ENCODE data around the gene RANBP9. TPM values are rescaled to one million over a fixed set of nuclear protein-coding genes. Genes with fewer than 3 reads are reported as not detected.
A peak's percentile ranks its signal among the peaks of the same experiment; 100 is the strongest.

Gene RANBP9
- polyA plus RNA-seq, 4 donors: 14.1 to 27.1 (median 18.5) TPM

DNA sequence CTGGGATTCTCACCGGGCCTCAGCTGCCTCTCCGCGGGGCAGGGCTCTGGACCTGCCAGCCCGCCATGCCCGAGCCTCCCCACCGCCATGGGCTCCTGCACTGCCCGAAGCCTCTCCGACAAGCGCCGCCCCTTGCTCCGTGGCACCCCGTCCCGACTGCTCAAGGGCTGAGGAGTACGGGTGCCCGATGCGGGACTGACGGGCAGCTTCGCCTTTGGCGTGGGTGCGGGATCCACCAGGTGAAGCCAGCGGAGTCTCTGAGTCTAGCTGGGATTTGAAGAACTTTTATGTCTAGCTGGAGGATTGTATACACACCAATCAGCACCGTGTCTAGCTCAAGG lies 5.3 kb upstream of the RANBP9 start:
- no peak for FAIRE-seq
- 91 to 95% (median 95%) methylated on average over 19 to 22 of the region's 22 CpGs for WGBS, 3 donors
- H3K36me3 ChIP-seq (ENCODE audit: control insufficient read depth in 3 of 3, insufficient read depth in 2 of 3, low read depth in 1 of 3, low read length in 3 of 3): no peaks in the 10 kb centered on the region

DNA sequence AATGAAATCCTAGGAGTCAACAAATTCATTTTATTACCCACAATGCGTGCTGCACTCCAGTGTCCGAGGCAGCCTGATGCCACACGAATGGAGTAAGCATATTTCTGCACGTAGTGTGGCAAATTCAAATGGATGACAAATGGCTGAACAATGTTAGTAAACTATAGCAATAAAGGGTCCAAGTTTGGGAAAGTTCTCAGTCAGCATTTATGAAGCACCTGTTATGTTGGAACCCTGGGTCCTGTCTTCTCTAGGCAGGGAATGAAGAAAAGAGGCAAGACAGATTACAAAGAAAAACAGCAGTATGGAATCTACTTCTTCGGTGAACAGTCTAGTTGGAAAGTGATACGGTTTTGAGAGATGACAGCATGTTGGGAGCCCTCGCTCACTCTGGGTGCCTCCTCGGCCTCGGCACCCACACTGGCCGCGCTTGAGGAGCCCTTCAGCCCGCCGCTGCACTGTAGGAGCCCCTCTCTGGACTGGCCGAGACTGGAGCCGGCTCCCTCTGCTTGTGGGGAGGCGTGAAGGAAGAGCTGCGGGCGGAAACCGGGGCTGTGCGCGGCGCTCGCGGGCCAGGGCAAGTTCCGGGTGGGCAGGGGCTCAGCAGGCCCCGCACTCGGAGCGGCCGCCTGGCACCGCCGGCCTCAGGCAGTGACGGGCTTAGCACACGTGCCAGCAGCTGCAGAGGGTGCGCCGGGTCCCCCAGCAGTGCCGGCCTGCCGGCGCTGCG lies 4.8 kb upstream of the RANBP9 start:
- 95 to 97% (median 96%) methylated on average over 36 to 39 of the region's 39 CpGs for WGBS, 3 donors
- Histone ChIP-seq H3K9me3 (ENCODE audit: control insufficient read depth in 2 of 2, insufficient read depth in 1 of 2, low read depth in 1 of 2, low read length in 1 of 2) (no peaks in the 10 kb centered on the region), H3K4me3 (ENCODE audit: low read depth in 1 of 3, low read length in 3 of 3) (no peak overlapping the region), H3K36me3 (ENCODE audit: control insufficient read depth in 3 of 3, insufficient read depth in 2 of 3, low read depth in 1 of 3, low read length in 3 of 3) (no peaks in the 10 kb centered on the region), H3K27ac (ENCODE audit: low read depth in 1 of 3, low read length in 2 of 3) (no peak overlapping the region), H3K27me3 (ENCODE audit: control insufficient read depth in 3 of 3, insufficient read depth in 3 of 3, low read length in 3 of 3) (no peaks in the 10 kb centered on the region), H3K4me1 (ENCODE audit: control insufficient read depth in 3 of 3, insufficient read depth in 2 of 3, low read depth in 1 of 3, low read length in 2 of 3) (no peaks in the 10 kb centered on the region)
- DNase-seq (no peak), FAIRE-seq (no peak)

More for the DNA sequence above, 5.3 kb upstream of the RANBP9 start:
- DNase-seq: no peak
- Histone ChIP-seq H3K4me1 (ENCODE audit: control insufficient read depth in 3 of 3, insufficient read depth in 2 of 3, low read depth in 1 of 3, low read length in 2 of 3) (no peaks in the 10 kb centered on the region), H3K9me3 (ENCODE audit: control insufficient read depth in 2 of 2, insufficient read depth in 1 of 2, low read depth in 1 of 2, low read length in 1 of 2) (no peaks in the 10 kb centered on the region), H3K27me3 (ENCODE audit: control insufficient read depth in 3 of 3, insufficient read depth in 3 of 3, low read length in 3 of 3) (no peaks in the 10 kb centered on the region), H3K4me3 (ENCODE audit: low read depth in 1 of 3, low read length in 3 of 3) (no peak overlapping the region), H3K27ac (ENCODE audit: low read depth in 1 of 3, low read length in 2 of 3) (no peak overlapping the region)

DNA sequence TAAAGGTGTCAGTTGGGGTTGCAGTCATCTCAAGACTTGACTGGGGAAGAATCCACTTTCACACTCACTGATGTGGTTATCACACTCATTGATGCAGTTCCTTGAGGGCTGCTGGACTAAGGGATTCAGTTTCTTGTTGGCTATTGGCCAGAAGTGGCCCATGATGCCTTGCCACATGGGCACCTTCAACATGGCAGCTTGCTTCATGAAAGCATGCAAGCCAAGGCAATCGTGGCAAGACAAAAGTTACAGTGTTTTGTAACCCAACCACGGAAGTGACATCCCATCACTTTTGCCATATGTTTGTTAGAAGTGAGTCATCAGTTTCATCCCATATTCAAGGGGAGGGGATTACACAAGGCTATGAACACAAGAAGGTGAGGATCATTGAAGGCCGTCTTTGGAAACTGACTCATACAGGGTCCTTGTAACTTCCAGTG lies 3.8 kb upstream of the RANBP9 start:
- Histone ChIP-seq H3K4me1 (ENCODE audit: control insufficient read depth in 3 of 3, insufficient read depth in 2 of 3, low read depth in 1 of 3, low read length in 2 of 3) (no peaks in the 10 kb centered on the region), H3K4me3 (ENCODE audit: low read depth in 1 of 3, low read length in 3 of 3) (no peak overlapping the region), H3K9me3 (ENCODE audit: control insufficient read depth in 2 of 2, insufficient read depth in 1 of 2, low read depth in 1 of 2, low read length in 1 of 2) (no peaks in the 10 kb centered on the region), H3K27ac (ENCODE audit: low read depth in 1 of 3, low read length in 2 of 3) (no peak overlapping the region), H3K36me3 (ENCODE audit: control insufficient read depth in 3 of 3, insufficient read depth in 2 of 3, low read depth in 1 of 3, low read length in 3 of 3) (no peaks in the 10 kb centered on the region), H3K27me3 (ENCODE audit: control insufficient read depth in 3 of 3, insufficient read depth in 3 of 3, low read length in 3 of 3) (no peaks in the 10 kb centered on the region)
- 75 to 89% (median 83%) methylated on average over 3 of the region's 3 CpGs for WGBS, 3 donors
- DNase-seq (no peak), FAIRE-seq (no peak)

DNA sequence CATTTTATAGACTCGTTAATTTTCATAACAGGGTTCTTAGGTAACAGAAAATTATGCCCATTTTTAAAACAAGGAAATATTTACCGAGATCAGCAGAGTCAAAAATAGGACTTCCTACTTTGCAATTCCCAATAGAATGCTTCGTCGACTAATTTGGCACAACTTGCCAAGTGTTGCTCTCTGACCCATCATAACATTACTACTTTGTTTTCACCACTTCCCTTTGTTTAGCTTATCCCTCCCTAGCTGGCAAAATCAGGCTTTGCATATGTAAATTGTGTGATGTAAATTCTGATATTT lies 914 bp upstream of the RANBP9 start:
- no peaks in the 10 kb centered on the region for H3K36me3 ChIP-seq (ENCODE audit: control insufficient read depth in 3 of 3, insufficient read depth in 2 of 3, low read depth in 1 of 3, low read length in 3 of 3)
- no peaks in the 10 kb centered on the region for H3K27me3 ChIP-seq (ENCODE audit: control insufficient read depth in 3 of 3, insufficient read depth in 3 of 3, low read length in 3 of 3)
- H3K9me3 ChIP-seq (ENCODE audit: control insufficient read depth in 2 of 2, insufficient read depth in 1 of 2, low read depth in 1 of 2, low read length in 1 of 2): no peaks in the 10 kb centered on the region
- DNase-seq (peak in 1 of 2 donors; percentile 30), FAIRE-seq (no peak)
- H3K27ac ChIP-seq (ENCODE audit: low read depth in 1 of 3, low read length in 2 of 3): peak overlapping the region; percentile 92 to 94 (median 93)
- WGBS, 3 donors: 0 to 1% (median 0%) methylated on average over 4 of the region's 4 CpGs
- H3K4me1 ChIP-seq (ENCODE audit: control insufficient read depth in 3 of 3, insufficient read depth in 2 of 3, low read depth in 1 of 3, low read length in 2 of 3): peaks cover 0 to 4% (median 2%) of the 10 kb centered on the region in 3 donors
- H3K4me3 ChIP-seq (ENCODE audit: low read depth in 1 of 3, low read length in 3 of 3): peak overlapping the region; percentile 74 to 100 (median 75)

DNA sequence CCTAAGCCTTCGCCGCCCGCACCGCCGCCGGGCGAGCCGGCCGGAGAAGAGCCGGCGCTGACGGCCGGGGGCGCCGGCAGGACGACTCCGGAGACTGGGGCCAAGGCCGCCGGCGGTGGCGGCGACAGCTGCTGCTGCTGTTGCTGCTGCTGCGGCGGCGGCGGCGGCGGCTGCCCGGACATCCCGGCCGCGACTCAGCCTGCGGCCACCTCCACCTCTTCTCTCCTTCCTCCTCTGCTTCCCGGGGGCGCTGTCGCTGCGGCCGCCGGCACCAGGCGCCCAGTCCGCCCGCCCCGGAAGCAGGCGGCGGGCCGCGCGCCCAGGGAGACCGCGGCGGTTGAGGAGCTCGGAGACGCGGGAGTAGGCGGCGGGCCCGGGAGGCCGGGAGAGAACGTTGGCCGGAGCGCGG lies 307 bp downstream of the RANBP9 start:
- FAIRE-seq (no peak), DNase-seq (no peak)
- peaks cover 0 to 4% (median 0%) of the 10 kb centered on the region in 3 donors for H3K36me3 ChIP-seq (ENCODE audit: control insufficient read depth in 3 of 3, insufficient read depth in 2 of 3, low read depth in 1 of 3, low read length in 3 of 3)
- WGBS, 3 donors: 0 to 1% (median 0%) methylated on average over 15 to 62 of the region's 62 CpGs
- no peaks in the 10 kb centered on the region for H3K9me3 ChIP-seq (ENCODE audit: control insufficient read depth in 2 of 2, insufficient read depth in 1 of 2, low read depth in 1 of 2, low read length in 1 of 2)
- no peaks in the 10 kb centered on the region for H3K27me3 ChIP-seq (ENCODE audit: control insufficient read depth in 3 of 3, insufficient read depth in 3 of 3, low read length in 3 of 3)
- H3K27ac ChIP-seq (ENCODE audit: low read depth in 1 of 3, low read length in 2 of 3): peak overlapping the region; percentile 59 to 93 (median 90)
- peaks cover 0 to 4% (median 2%) of the 10 kb centered on the region in 3 donors for H3K4me1 ChIP-seq (ENCODE audit: control insufficient read depth in 3 of 3, insufficient read depth in 2 of 3, low read depth in 1 of 3, low read length in 2 of 3)
- H3K4me3 ChIP-seq (ENCODE audit: low read depth in 1 of 3, low read length in 3 of 3): peak overlapping the region; percentile 18 to 100 (median 75)

GRCh38 chr6:13710552-13711323 lies 897 bp downstream of the RANBP9 start:
- no peaks in the 10 kb centered on the region for H3K27me3 ChIP-seq (ENCODE audit: control insufficient read depth in 3 of 3, insufficient read depth in 3 of 3, low read length in 3 of 3)
- peak overlapping the region; percentile 75 to 100 (median 78) for H3K4me3 ChIP-seq (ENCODE audit: low read depth in 1 of 3, low read length in 3 of 3)
- peaks cover 0 to 4% (median 2%) of the 10 kb centered on the region in 3 donors for H3K4me1 ChIP-seq (ENCODE audit: control insufficient read depth in 3 of 3, insufficient read depth in 2 of 3, low read depth in 1 of 3, low read length in 2 of 3)

GRCh38 chr6:13709689-13710551 lies 1.7 kb downstream of the RANBP9 start:
- peaks cover 0 to 4% (median 2%) of the 10 kb centered on the region in 3 donors for H3K4me1 ChIP-seq (ENCODE audit: control insufficient read depth in 3 of 3, insufficient read depth in 2 of 3, low read depth in 1 of 3, low read length in 2 of 3)
- 0 to 1% (median 0%) methylated on average over 10 of the region's 10 CpGs for WGBS, 3 donors
- peak overlapping the region; percentile 75 to 100 (median 78) for H3K4me3 ChIP-seq (ENCODE audit: low read depth in 1 of 3, low read length in 3 of 3)
- no peaks in the 10 kb centered on the region for H3K27me3 ChIP-seq (ENCODE audit: control insufficient read depth in 3 of 3, insufficient read depth in 3 of 3, low read length in 3 of 3)
- H3K9me3 ChIP-seq (ENCODE audit: control insufficient read depth in 2 of 2, insufficient read depth in 1 of 2, low read depth in 1 of 2, low read length in 1 of 2): no peaks in the 10 kb centered on the region
- peak overlapping the region; percentile 80 to 93 (median 92) for H3K27ac ChIP-seq (ENCODE audit: low read depth in 1 of 3, low read length in 2 of 3)
- H3K36me3 ChIP-seq (ENCODE audit: control insufficient read depth in 3 of 3, insufficient read depth in 2 of 3, low read depth in 1 of 3, low read length in 3 of 3): peaks cover 0 to 4% (median 0%) of the 10 kb centered on the region in 3 donors
- DNase-seq: peak in 1 of 2 donors; percentile 50
- no peak for FAIRE-seq

More at GRCh38 chr6:13710552-13711323, 897 bp downstream of the RANBP9 start:
- Histone ChIP-seq H3K36me3 (ENCODE audit: control insufficient read depth in 3 of 3, insufficient read depth in 2 of 3, low read depth in 1 of 3, low read length in 3 of 3) (peaks cover 0 to 4% (median 0%) of the 10 kb centered on the region in 3 donors), H3K9me3 (ENCODE audit: control insufficient read depth in 2 of 2, insufficient read depth in 1 of 2, low read depth in 1 of 2, low read length in 1 of 2) (no peaks in the 10 kb centered on the region), H3K27ac (ENCODE audit: low read depth in 1 of 3, low read length in 2 of 3) (peak overlapping the region; percentile 92 to 93 (median 93))
- no peak for FAIRE-seq
- 0 to 1% (median 1%) methylated on average over 44 to 73 of the region's 73 CpGs for WGBS, 3 donors
- peak; percentile 54 to 73 for DNase-seq

DNA sequence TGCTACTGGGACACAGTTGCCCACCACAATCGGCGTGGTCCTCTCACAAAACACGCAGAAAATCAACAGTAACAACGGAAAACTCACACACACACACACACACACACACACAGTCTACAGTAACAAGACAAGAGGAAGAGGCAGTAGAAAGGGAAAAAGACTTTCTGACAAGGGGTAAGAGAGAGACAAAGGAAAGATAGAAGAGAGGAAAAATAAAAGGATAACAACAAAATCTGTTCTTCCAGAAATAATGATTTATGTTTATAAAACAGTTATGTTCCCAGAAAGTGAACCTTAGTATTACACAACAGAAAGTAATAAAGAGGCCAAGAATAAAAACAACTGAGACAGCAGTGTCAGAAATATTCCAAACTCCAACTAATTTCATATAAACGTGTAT lies 2.9 kb downstream of the RANBP9 start:
- WGBS, 3 donors: 1 to 6% (median 4%) methylated on average over 5 of the region's 5 CpGs
- peaks cover 0 to 7% (median 2%) of the 10 kb centered on the region in 3 donors for H3K4me1 ChIP-seq (ENCODE audit: control insufficient read depth in 3 of 3, insufficient read depth in 2 of 3, low read depth in 1 of 3, low read length in 2 of 3)
- DNase-seq (peak in 1 of 2 donors; percentile 37), FAIRE-seq (no peak)
- no peaks in the 10 kb centered on the region for H3K9me3 ChIP-seq (ENCODE audit: control insufficient read depth in 2 of 2, insufficient read depth in 1 of 2, low read depth in 1 of 2, low read length in 1 of 2)
- H3K4me3 ChIP-seq (ENCODE audit: low read depth in 1 of 3, low read length in 3 of 3): peak overlapping the region in 2 of 3 donors; percentile 78 to 100
- H3K36me3 ChIP-seq (ENCODE audit: control insufficient read depth in 3 of 3, insufficient read depth in 2 of 3, low read depth in 1 of 3, low read length in 3 of 3): peaks cover 0 to 4% (median 0%) of the 10 kb centered on the region in 3 donors
- no peaks in the 10 kb centered on the region for H3K27me3 ChIP-seq (ENCODE audit: control insufficient read depth in 3 of 3, insufficient read depth in 3 of 3, low read length in 3 of 3)
- peak overlapping the region in 2 of 3 donors; percentile 75 to 92 for H3K27ac ChIP-seq (ENCODE audit: low read depth in 1 of 3, low read length in 2 of 3)
